DND-41 (cell line): ENCODE measurements around the gene C12orf75.

Source experiments
- EZH2 ChIP-seq: IDR thresholded peaks from 3 replicates; pipeline ENCODE4 v1.6.1; 2012; ENCODE audit warnings: borderline replicate concordance, low read depth, mild to moderate bottlenecking, moderate library complexity, low read length, inconsistent platforms; ENCODE audit not compliant: severe bottlenecking
- TF ChIP-seq, protein P1 (sequence below): IDR thresholded peaks from 2 replicates; pipeline ENCODE4 v1.5.1; 2012; ENCODE audit warnings: borderline replicate concordance, low read length, moderate library complexity, mild to moderate bottlenecking; ENCODE audit not compliant: poor library complexity, severe bottlenecking; ENCODE audit errors: extremely low read depth

DNA sequence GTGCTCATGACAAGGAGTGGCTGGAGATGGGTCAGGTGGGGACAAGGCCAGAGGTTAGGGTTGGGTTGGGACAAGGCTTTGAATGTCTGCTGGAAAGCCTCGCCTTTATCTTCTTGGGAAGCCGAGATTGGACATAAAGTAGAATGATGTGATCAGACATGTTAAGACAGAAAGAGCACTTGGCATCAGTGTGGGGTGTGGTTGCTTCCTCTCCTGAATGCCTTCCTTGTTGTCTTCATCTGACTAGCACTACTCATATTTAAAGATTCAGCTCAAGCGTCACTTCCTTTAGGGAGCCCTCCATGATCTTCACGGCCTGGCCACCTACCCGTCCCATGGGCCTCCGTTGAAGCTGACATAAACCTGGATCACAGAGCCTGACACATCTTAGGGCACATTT lies 14.8 kb upstream of the C12orf75 start:
- no peak for TF ChIP-seq EZH2
- TF ChIP-seq, protein P1, sequence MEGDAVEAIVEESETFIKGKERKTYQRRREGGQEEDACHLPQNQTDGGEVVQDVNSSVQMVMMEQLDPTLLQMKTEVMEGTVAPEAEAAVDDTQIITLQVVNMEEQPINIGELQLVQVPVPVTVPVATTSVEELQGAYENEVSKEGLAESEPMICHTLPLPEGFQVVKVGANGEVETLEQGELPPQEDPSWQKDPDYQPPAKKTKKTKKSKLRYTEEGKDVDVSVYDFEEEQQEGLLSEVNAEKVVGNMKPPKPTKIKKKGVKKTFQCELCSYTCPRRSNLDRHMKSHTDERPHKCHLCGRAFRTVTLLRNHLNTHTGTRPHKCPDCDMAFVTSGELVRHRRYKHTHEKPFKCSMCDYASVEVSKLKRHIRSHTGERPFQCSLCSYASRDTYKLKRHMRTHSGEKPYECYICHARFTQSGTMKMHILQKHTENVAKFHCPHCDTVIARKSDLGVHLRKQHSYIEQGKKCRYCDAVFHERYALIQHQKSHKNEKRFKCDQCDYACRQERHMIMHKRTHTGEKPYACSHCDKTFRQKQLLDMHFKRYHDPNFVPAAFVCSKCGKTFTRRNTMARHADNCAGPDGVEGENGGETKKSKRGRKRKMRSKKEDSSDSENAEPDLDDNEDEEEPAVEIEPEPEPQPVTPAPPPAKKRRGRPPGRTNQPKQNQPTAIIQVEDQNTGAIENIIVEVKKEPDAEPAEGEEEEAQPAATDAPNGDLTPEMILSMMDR, result no peak
